SK-N-SH (cell line): Measurements from ENCODE around the gene GREM2. TPM values are rescaled to one million over a fixed set of nuclear protein-coding genes. Genes with fewer than 3 reads are reported as not detected.

Experiments used
- CTCF ChIA-PET: fragments of 300-600, 350-600 bp; formaldehyde crosslinking; extraction: SDS; loops from one replicate; lab custom pipeline; 2021; lab: Yijun Ruan, JAX
- POLR2A ChIA-PET: fragments of 350-600 bp; sonication (Branson Sonifier 250); formaldehyde crosslinking; extraction: SDS; loops from one replicate; lab custom pipeline; 2020; ENCODE audit warnings: antibody characterized with exemption, inconsistent platforms; lab: Yijun Ruan, JAX
- DNase-seq: peaks from one replicate; pipeline ENCODE4 v3.0.0; 2012
- H2AFZ ChIP-seq: fragments of 200-600 bp; sonication (generic); 2 replicates; pipeline ENCODE4 v1.8.1; 2016; ENCODE audit warnings: antibody characterized with exemption, mild to moderate bottlenecking, low read depth
- H3F3A ChIP-seq: fragments of 200-600 bp; sonication (generic); replicated peaks from 2 replicates; pipeline ENCODE3; 2016; ENCODE audit warnings: antibody characterized with exemption, mild to moderate bottlenecking; ENCODE audit not compliant: insufficient read depth
- H3K27ac ChIP-seq, 2 experiments: fragments of 200-500 bp in 1 of 2; fragments of 200-600 bp in 1 of 2; sonication (Bioruptor generic) in 1 of 2; sonication (generic), shearing (Covaris generic) in 1 of 2; 2 replicates each; pipeline versions ENCODE4 v1.5.1 to v1.6.1; 2014 to 2016; ENCODE audit warnings: low read depth in 2 of 2, inconsistent platforms in 1 of 2, low read length in 1 of 2, mild to moderate bottlenecking in 1 of 2, mixed read lengths in 1 of 2
- H3K27me3 ChIP-seq: fragments of 200-600 bp; sonication (generic), shearing (Covaris generic); 2 replicates; pipeline ENCODE4 v1.6.1; 2016; ENCODE audit warnings: mixed run types; ENCODE audit not compliant: insufficient read depth
- H3K36me3 ChIP-seq, 2 experiments: fragments of 200-500 bp in 1 of 2; fragments of 200-600 bp in 1 of 2; sonication (Bioruptor generic) in 1 of 2; sonication (generic) in 1 of 2; replicated peaks in 1 of 2; 2 replicates each; pipeline versions ENCODE3 to v1.5.1; 2014 to 2016; ENCODE audit warnings: low read length in 1 of 2, mild to moderate bottlenecking in 1 of 2; ENCODE audit not compliant: insufficient read depth in 2 of 2, control insufficient read depth in 1 of 2
- H3K4me1 ChIP-seq, 2 experiments: fragments of 200-500 bp in 1 of 2; fragments of 200-600 bp in 1 of 2; sonication (Bioruptor generic) in 1 of 2; sonication (generic), shearing (Covaris generic) in 1 of 2; 2 replicates each; pipeline versions ENCODE4 v1.5.1 to v1.6.1; 2014 to 2016; ENCODE audit warnings: low read depth in 1 of 2, low read length in 1 of 2, mixed run types in 1 of 2; ENCODE audit not compliant: insufficient read depth in 2 of 2, control insufficient read depth in 1 of 2
- H3K4me2 ChIP-seq: fragments of 200-600 bp; sonication (generic), shearing (Covaris generic); 2 replicates; pipeline ENCODE4 v1.6.1; 2017; ENCODE audit warnings: mixed run types
- H3K4me3 ChIP-seq, 2 experiments: fragments of 200-500 bp in 1 of 2; fragments of 200-600 bp in 1 of 2; sonication (Bioruptor generic) in 1 of 2; sonication (generic), shearing (Covaris generic) in 1 of 2; 2 replicates each; pipeline versions ENCODE4 v1.5.1 to v1.8.1; 2014 to 2016; ENCODE audit warnings: low read depth in 2 of 2, inconsistent platforms in 1 of 2, low read length in 1 of 2, mild to moderate bottlenecking in 1 of 2, mixed read lengths in 1 of 2, moderate library complexity in 1 of 2
- H3K79me2 ChIP-seq: fragments of 200-600 bp; sonication (generic); 2 replicates; pipeline ENCODE4 v1.8.1; 2017; ENCODE audit warnings: mild to moderate bottlenecking; ENCODE audit not compliant: insufficient read depth
- H3K9ac ChIP-seq: fragments of 200-600 bp; sonication (generic); 2 replicates; pipeline ENCODE4 v1.6.1; 2017; ENCODE audit warnings: mixed run types
- H3K9me2 ChIP-seq: fragments of 200-600 bp; sonication (generic); 2 replicates; pipeline ENCODE4 v1.6.1; 2017; ENCODE audit warnings: mixed run types
- H3K9me3 ChIP-seq: fragments of 200-600 bp; sonication (generic); 2 replicates; pipeline ENCODE4 v1.6.1; 2017; ENCODE audit warnings: mixed run types, mild to moderate bottlenecking, moderate library complexity
- H4K20me1 ChIP-seq: fragments of 200-600 bp; sonication (generic); 2 replicates; pipeline ENCODE4 v1.6.1; 2017; ENCODE audit warnings: mild to moderate bottlenecking, mixed run types; ENCODE audit not compliant: insufficient read depth
- CHD2 ChIP-seq: fragments of 150-350 bp; IDR thresholded peaks from 2 replicates; pipeline ENCODE4 v1.6.1; 2018; ENCODE audit warnings: low read length; ENCODE audit not compliant: partially characterized antibody
- ELF1 ChIP-seq: IDR thresholded peaks from 2 replicates; pipeline ENCODE4 v1.4.0; 2012
- FOSL2 ChIP-seq: IDR thresholded peaks from 2 replicates; pipeline ENCODE4 v1.4.0; 2012; ENCODE audit warnings: low read depth, mild to moderate bottlenecking, moderate library complexity, borderline replicate concordance
- FOXJ3 ChIP-seq: sonication (generic); formaldehyde crosslinking; IDR thresholded peaks from 2 replicates; pipeline ENCODE4 v1.5.1; 2020; ENCODE audit warnings: mild to moderate bottlenecking, missing genetic modification reagents
- GABPA ChIP-seq: IDR thresholded peaks from 2 replicates; pipeline ENCODE4 v1.4.0; 2012; ENCODE audit warnings: low read depth, mild to moderate bottlenecking
- IRF3 ChIP-seq: fragments of 150-350 bp; IDR thresholded peaks from 2 replicates; pipeline ENCODE4 v1.6.1; 2016; ENCODE audit warnings: mild to moderate bottlenecking, low read depth, low read length
- MEF2A ChIP-seq: IDR thresholded peaks from 2 replicates; pipeline ENCODE4 v1.4.0; 2012; ENCODE audit warnings: low read depth, borderline replicate concordance
- MXI1 ChIP-seq: IDR thresholded peaks from 2 replicates; pipeline ENCODE4 v1.6.1; 2012; ENCODE audit warnings: mild to moderate bottlenecking, low read depth, low read length, improper control_type of control experiment
- NFIC ChIP-seq: IDR thresholded peaks from 2 replicates; pipeline ENCODE4 v1.4.0; 2012; ENCODE audit warnings: borderline replicate concordance
- POLR2AphosphoS5 ChIP-seq: IDR thresholded peaks from 2 replicates; pipeline ENCODE4 v1.6.1; 2012; ENCODE audit warnings: low read depth, low read length
- REST ChIP-seq: IDR thresholded peaks from 2 replicates; pipeline ENCODE4 v1.6.1; 2012; ENCODE audit warnings: mild to moderate bottlenecking, low read depth, low read length, moderate library complexity
- RFX5 ChIP-seq: IDR thresholded peaks from 2 replicates; pipeline ENCODE4 v1.6.1; 2012; ENCODE audit warnings: mild to moderate bottlenecking, improper control_type of control experiment, low read length
- RXRA ChIP-seq: IDR thresholded peaks from 2 replicates; pipeline ENCODE4 v1.4.0; 2012; ENCODE audit warnings: low read depth, mild to moderate bottlenecking, borderline replicate concordance
- SMC3 ChIP-seq: IDR thresholded peaks from 2 replicates; pipeline ENCODE4 v1.6.1; 2012; ENCODE audit warnings: low read depth, low read length, improper control_type of control experiment
- TAF1 ChIP-seq: IDR thresholded peaks from 2 replicates; pipeline ENCODE4 v1.6.1; 2012; ENCODE audit warnings: low read depth, mild to moderate bottlenecking, low read length, moderate library complexity, borderline replicate concordance
- TCF12 ChIP-seq: IDR thresholded peaks from 2 replicates; pipeline ENCODE4 v1.4.0; 2012
- TEAD4 ChIP-seq: IDR thresholded peaks from 2 replicates; pipeline ENCODE4 v1.4.0; 2012; ENCODE audit warnings: mild to moderate bottlenecking, borderline replicate concordance; ENCODE audit not compliant: insufficient read depth
- YY1 ChIP-seq: IDR thresholded peaks from 2 replicates; pipeline ENCODE4 v1.4.0; 2012; ENCODE audit warnings: low read depth, mild to moderate bottlenecking
- WGBS: methylation state at CpG from one replicate; pipeline ENCODE4 v1.1.6; 2017; ENCODE audit warnings: low lambda C conversion rate; 5-methylcytosine and 5-hydroxymethylcytosine counted together
- polyA plus RNA-seq, 3 experiments: library from polyadenylated mRNA; depleted of rRNA; stranded (reverse); fragments of >200 nt; gene quantifications; 2 replicates each; pipeline ENCODE4 v1.2.3, GENCODE V29; 2012

The GREM2 gene
- polyA plus RNA-seq, 1 of the 3 experiments (the other 2 are of a cell fraction) = 0.94 TPM

DNA sequence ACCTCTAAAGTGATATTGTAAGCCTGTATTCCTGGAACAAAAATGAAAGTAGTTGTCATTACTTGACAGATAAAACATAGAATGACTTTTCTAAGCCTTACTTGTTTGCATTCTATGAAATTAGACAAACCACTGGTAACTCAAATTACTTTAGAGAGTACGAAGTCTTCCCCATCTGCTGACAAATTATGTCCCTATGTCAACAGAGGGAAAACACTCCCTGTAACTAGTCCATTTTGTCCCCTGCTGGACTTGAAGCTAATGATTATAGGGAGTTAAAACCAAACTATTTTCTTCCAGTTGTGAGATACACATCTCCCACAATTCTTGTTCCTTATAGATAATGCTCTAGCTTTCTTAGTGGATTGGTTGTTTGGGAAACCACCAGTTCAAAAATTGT, 39.6 kb downstream of the GREM2 start (continued):
- TF ChIP-seq REST (no peak), RFX5 (no peak), SMC3 (no peak), FOSL2 (no peak), MEF2A (no peak)

- WGBS = 94% methylated on average over 5 of the region's 5 CpGs
- no peaks in the 10 kb centered on the region for H3K4me1 ChIP-seq
- no peaks in the 10 kb centered on the region for H3K9me3 ChIP-seq
- POLR2A ChIA-PET = no interaction called here
- H3F3A ChIP-seq = no peaks in the 10 kb centered on the region
- H3K9me2 ChIP-seq = no peaks in the 10 kb centered on the region
- TF ChIP-seq MEF2A = no peak
- TF ChIP-seq IRF3 = no peak
- no peak for TF ChIP-seq GABPA
- TF ChIP-seq SMC3 = no peak
- no peak for TF ChIP-seq YY1
- no peak for TF ChIP-seq TEAD4
- TF ChIP-seq MXI1 = no peak
- no peak for TF ChIP-seq CHD2
- TF ChIP-seq, all 33 proteins: peak for 0
- Histone ChIP-seq H3K27ac (no peak overlapping the region), H3K36me3 (no peaks in the 10 kb centered on the region), H3K27me3 (no peaks in the 10 kb centered on the region), H3K4me2 (no peak overlapping the region), H2AFZ (no peak overlapping the region), H3K79me2 (no peaks in the 10 kb centered on the region), H3K9ac (no peak overlapping the region), H4K20me1 (no peaks in the 10 kb centered on the region), H3K4me3 (no peak overlapping the region)
- CTCF ChIA-PET = interaction anchor here (1.0 kb wide), 1 partner anchor 30 kb away, joined by 3 read pairs; no protein-coding TSS in a partner anchor
- no peak for DNase-seq
These were observed 40.2 kb downstream of the GREM2 start for GRCh38 chr1:240571782-240572181.

DNA sequence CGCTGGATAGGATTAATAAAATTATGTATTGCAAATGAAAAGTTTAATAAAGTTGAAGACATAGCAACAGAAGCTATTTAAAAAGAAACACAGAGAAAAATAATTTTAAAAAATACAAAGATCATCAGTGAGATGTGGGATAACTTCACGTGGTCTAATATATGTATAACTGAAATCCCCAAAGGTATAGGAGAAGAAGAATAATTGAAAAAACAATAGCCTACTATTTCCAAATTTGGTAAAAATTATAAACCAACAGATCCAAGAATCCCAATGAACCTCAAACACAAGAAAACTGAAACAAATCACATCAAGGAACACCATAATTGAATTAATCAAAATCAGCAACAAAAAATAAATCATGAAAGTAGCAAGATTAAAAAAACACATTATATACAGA, 44.9 kb downstream of the GREM2 start:
- no peaks in the 10 kb centered on the region for H3K9me3 ChIP-seq
- no peak overlapping the region for H3K9ac ChIP-seq
- no peaks in the 10 kb centered on the region for H3K4me1 ChIP-seq
- ChIA-PET POLR2A (no interaction called here), CTCF (interaction anchor here (0.7 kb wide), 1 partner anchor 21 kb away, joined by 4 read pairs; no protein-coding TSS in a partner anchor)
- WGBS = 68% methylated on average over 2 of the region's 2 CpGs
- H3K27ac ChIP-seq = no peak overlapping the region
- no peak overlapping the region for H2AFZ ChIP-seq
- no peaks in the 10 kb centered on the region for H3K27me3 ChIP-seq
- no peaks in the 10 kb centered on the region for H3K9me2 ChIP-seq
- no peak for DNase-seq
- H3K4me3 ChIP-seq = no peak overlapping the region
- H3K36me3 ChIP-seq = no peaks in the 10 kb centered on the region
- no peak overlapping the region for H3K4me2 ChIP-seq
- H3K79me2 ChIP-seq = no peaks in the 10 kb centered on the region
- H3F3A ChIP-seq = no peaks in the 10 kb centered on the region
- no peaks in the 10 kb centered on the region for H4K20me1 ChIP-seq
- TF ChIP-seq TAF1 (no peak), RXRA (no peak), POLR2AphosphoS5 (no peak), ELF1 (no peak), FOXJ3 (CRISPR knock-in tag) (no peak), MXI1 (no peak), FOSL2 (no peak), RFX5 (no peak), TCF12 (no peak), IRF3 (no peak), CHD2 (no peak), NFIC (no peak), MEF2A (no peak)
